ENCODE results near the gene AKAIN1. TPM values are rescaled to one million over a fixed set of nuclear protein-coding genes. Genes with fewer than 3 reads are reported as not detected.

The AKAIN1 gene
- polyA plus RNA-seq, 1 donor from 2014 or later, result not detected

DNA sequence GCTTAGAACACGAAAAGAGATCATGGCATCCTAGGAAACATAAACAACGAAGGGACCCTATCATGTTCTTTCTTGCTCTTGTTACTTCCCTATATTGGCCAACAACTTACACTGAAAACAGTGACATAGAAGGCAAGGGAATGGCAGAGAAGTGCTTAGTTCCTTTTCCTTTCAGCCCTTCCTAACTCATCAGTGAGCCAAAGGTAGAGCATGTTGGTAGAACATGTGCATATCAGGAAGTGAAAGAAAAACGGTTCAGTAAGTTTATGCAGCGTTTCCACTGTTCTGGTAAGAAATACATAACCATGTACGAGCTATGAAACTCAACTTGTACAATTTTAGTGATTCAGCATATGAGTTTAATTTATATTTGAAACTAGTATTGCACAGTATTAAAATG is 21.7 kb downstream of the AKAIN1 start:
- Histone ChIP-seq H3K4me3 (ENCODE audit: low read length) (no peak overlapping the region), H3K27me3 (ENCODE audit: insufficient read depth, low read depth, low read length) (no peaks in the 10 kb centered on the region), H3K79me2 (replicated peaks; ENCODE audit: insufficient read depth, low read length) (no peaks in the 10 kb centered on the region), H3K9me3 (ENCODE audit: low read length) (no peaks in the 10 kb centered on the region), H3K36me3 (ENCODE audit: insufficient read depth, low read length) (no peaks in the 10 kb centered on the region), H2AFZ (ENCODE audit: low read depth, low read length) (no peak overlapping the region), H3K27ac (ENCODE audit: low read length) (no peak overlapping the region), H3K9ac (ENCODE audit: low read length) (no peak overlapping the region), H3F3A (ENCODE audit: insufficient read depth, low read length, poor library complexity, severe bottlenecking) (no peaks in the 10 kb centered on the region), H4K20me1 (ENCODE audit: insufficient read depth) (no peaks in the 10 kb centered on the region), H3K4me2 (ENCODE audit: low read length) (no peak overlapping the region), H3K9me2 (ENCODE audit: insufficient read depth, low read length) (no peaks in the 10 kb centered on the region)
- TF ChIP-seq RAD21 (conservative IDR thresholded peaks at IDR 0.05) (no peak), TAF1 (IDR thresholded peaks at IDR 0.05; ENCODE audit: low read depth) (no peak), EZH2 (IDR thresholded peaks at IDR 0.05; ENCODE audit: borderline replicate concordance, insufficient read depth, low read length, poor library complexity, severe bottlenecking) (no peak), POLR2AphosphoS5 (IDR thresholded peaks at IDR 0.05) (no peak), EP300 (conservative IDR thresholded peaks at IDR 0.05; ENCODE audit: poor library complexity, severe bottlenecking) (no peak)
- TF ChIP-seq, protein P1, sequence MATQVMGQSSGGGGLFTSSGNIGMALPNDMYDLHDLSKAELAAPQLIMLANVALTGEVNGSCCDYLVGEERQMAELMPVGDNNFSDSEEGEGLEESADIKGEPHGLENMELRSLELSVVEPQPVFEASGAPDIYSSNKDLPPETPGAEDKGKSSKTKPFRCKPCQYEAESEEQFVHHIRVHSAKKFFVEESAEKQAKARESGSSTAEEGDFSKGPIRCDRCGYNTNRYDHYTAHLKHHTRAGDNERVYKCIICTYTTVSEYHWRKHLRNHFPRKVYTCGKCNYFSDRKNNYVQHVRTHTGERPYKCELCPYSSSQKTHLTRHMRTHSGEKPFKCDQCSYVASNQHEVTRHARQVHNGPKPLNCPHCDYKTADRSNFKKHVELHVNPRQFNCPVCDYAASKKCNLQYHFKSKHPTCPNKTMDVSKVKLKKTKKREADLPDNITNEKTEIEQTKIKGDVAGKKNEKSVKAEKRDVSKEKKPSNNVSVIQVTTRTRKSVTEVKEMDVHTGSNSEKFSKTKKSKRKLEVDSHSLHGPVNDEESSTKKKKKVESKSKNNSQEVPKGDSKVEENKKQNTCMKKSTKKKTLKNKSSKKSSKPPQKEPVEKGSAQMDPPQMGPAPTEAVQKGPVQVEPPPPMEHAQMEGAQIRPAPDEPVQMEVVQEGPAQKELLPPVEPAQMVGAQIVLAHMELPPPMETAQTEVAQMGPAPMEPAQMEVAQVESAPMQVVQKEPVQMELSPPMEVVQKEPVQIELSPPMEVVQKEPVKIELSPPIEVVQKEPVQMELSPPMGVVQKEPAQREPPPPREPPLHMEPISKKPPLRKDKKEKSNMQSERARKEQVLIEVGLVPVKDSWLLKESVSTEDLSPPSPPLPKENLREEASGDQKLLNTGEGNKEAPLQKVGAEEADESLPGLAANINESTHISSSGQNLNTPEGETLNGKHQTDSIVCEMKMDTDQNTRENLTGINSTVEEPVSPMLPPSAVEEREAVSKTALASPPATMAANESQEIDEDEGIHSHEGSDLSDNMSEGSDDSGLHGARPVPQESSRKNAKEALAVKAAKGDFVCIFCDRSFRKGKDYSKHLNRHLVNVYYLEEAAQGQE (IDR thresholded peaks at IDR 0.05; ENCODE audit: borderline replicate concordance), result no peak

DNA sequence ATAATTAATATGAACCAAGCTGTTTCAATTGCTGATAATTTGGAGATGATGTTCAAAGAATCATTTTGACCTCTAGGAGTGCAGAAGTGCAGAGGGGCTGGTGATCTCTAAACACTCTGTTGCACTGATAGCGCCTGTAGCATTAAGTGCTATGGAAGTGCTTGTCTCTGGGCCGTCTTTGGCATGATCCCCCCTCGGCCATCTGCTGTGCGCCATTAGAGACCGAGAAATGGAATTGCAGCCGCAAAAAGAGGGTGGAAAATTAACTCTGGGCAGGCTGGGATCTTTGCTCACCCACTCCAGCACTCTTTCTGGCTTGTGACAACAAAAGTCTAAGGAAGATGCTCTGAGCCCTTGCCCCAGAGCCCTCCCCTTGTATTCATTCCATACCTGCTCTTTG is 23.4 kb downstream of the AKAIN1 start:
- no peaks in the 10 kb centered on the region for H4K20me1 ChIP-seq (ENCODE audit: insufficient read depth)
- H3K9ac ChIP-seq (ENCODE audit: low read length), result no peak overlapping the region
- no peak overlapping the region for H3K4me2 ChIP-seq (ENCODE audit: low read length)
- no peaks in the 10 kb centered on the region for H3K36me3 ChIP-seq (ENCODE audit: insufficient read depth, low read length)
- TF ChIP-seq EP300 (conservative IDR thresholded peaks at IDR 0.05; ENCODE audit: poor library complexity, severe bottlenecking), result no peak
- no peak for TF ChIP-seq MXI1 (conservative IDR thresholded peaks at IDR 0.05; ENCODE audit: poor library complexity, severe bottlenecking)
- TF ChIP-seq POLR2AphosphoS5 (IDR thresholded peaks at IDR 0.05), result no peak
- no peak for TF ChIP-seq RAD21 (conservative IDR thresholded peaks at IDR 0.05)
- TF ChIP-seq EZH2 (IDR thresholded peaks at IDR 0.05; ENCODE audit: borderline replicate concordance, insufficient read depth, low read length, poor library complexity, severe bottlenecking), result no peak
- TF ChIP-seq TAF1 (IDR thresholded peaks at IDR 0.05; ENCODE audit: low read depth), result no peak
- TF ChIP-seq, protein P2, sequence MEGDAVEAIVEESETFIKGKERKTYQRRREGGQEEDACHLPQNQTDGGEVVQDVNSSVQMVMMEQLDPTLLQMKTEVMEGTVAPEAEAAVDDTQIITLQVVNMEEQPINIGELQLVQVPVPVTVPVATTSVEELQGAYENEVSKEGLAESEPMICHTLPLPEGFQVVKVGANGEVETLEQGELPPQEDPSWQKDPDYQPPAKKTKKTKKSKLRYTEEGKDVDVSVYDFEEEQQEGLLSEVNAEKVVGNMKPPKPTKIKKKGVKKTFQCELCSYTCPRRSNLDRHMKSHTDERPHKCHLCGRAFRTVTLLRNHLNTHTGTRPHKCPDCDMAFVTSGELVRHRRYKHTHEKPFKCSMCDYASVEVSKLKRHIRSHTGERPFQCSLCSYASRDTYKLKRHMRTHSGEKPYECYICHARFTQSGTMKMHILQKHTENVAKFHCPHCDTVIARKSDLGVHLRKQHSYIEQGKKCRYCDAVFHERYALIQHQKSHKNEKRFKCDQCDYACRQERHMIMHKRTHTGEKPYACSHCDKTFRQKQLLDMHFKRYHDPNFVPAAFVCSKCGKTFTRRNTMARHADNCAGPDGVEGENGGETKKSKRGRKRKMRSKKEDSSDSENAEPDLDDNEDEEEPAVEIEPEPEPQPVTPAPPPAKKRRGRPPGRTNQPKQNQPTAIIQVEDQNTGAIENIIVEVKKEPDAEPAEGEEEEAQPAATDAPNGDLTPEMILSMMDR (IDR thresholded peaks at IDR 0.05; ENCODE audit: poor library complexity, severe bottlenecking), result no peak
- TF ChIP-seq, protein P1 (IDR thresholded peaks at IDR 0.05; ENCODE audit: borderline replicate concordance), result no peak
- TF ChIP-seq SMC3 (conservative IDR thresholded peaks at IDR 0.05; ENCODE audit: poor library complexity), result no peak
- H3K4me3 ChIP-seq (ENCODE audit: low read length), result no peak overlapping the region
- no peaks in the 10 kb centered on the region for H3K27me3 ChIP-seq (ENCODE audit: insufficient read depth, low read depth, low read length)
- H3K9me2 ChIP-seq (ENCODE audit: insufficient read depth, low read length), result no peaks in the 10 kb centered on the region
- no peak overlapping the region for H3K27ac ChIP-seq (ENCODE audit: low read length)
- no peak overlapping the region for H2AFZ ChIP-seq (ENCODE audit: low read depth, low read length)
- no peaks in the 10 kb centered on the region for H3K9me3 ChIP-seq (ENCODE audit: low read length)
- no peaks in the 10 kb centered on the region for H3K79me2 ChIP-seq (replicated peaks; ENCODE audit: insufficient read depth, low read length)
- H3F3A ChIP-seq (ENCODE audit: insufficient read depth, low read length, poor library complexity, severe bottlenecking), result no peaks in the 10 kb centered on the region
